ENCODE results near the gene HEPN1.

DNA sequence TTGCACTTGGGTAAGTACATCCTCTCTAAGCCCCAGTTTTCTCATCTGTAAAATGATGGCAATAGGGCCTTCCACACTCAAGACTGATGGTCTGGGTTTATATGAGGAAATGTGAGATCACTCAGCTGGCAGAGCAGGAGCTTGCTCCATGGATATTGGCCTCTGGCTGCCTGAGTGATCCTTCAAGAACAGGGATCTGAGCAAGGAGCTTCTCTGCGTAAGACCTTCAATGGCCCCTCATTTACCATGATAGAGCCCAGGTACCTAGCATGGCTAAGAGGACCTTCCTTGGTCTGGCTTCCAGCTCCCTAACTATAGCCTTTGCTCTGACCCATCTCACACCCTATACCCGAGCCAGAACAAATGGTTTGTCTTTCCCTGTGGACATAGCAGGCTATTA lies 26.9 kb upstream of the HEPN1 start:
- TF ChIP-seq, protein P1, sequence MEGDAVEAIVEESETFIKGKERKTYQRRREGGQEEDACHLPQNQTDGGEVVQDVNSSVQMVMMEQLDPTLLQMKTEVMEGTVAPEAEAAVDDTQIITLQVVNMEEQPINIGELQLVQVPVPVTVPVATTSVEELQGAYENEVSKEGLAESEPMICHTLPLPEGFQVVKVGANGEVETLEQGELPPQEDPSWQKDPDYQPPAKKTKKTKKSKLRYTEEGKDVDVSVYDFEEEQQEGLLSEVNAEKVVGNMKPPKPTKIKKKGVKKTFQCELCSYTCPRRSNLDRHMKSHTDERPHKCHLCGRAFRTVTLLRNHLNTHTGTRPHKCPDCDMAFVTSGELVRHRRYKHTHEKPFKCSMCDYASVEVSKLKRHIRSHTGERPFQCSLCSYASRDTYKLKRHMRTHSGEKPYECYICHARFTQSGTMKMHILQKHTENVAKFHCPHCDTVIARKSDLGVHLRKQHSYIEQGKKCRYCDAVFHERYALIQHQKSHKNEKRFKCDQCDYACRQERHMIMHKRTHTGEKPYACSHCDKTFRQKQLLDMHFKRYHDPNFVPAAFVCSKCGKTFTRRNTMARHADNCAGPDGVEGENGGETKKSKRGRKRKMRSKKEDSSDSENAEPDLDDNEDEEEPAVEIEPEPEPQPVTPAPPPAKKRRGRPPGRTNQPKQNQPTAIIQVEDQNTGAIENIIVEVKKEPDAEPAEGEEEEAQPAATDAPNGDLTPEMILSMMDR (IDR thresholded peaks at IDR 0.05): no peak
- no peak for TF ChIP-seq POLR2A (IDR thresholded peaks at IDR 0.05)

All from right lobe of liver (tissue), 4 donors.